Measurements from ENCODE around the gene TMEM117. TPM values are rescaled to one million over a fixed set of nuclear protein-coding genes. Genes with fewer than 3 reads are reported as not detected.

TMEM117 gene
- total and polyA plus RNA-seq, 10 of the 15 experiments (the other 5 are each of a cell fraction or from before 2014, with no cell fraction given): 3.1 to 8.2 (median 6.1) TPM

DNA sequence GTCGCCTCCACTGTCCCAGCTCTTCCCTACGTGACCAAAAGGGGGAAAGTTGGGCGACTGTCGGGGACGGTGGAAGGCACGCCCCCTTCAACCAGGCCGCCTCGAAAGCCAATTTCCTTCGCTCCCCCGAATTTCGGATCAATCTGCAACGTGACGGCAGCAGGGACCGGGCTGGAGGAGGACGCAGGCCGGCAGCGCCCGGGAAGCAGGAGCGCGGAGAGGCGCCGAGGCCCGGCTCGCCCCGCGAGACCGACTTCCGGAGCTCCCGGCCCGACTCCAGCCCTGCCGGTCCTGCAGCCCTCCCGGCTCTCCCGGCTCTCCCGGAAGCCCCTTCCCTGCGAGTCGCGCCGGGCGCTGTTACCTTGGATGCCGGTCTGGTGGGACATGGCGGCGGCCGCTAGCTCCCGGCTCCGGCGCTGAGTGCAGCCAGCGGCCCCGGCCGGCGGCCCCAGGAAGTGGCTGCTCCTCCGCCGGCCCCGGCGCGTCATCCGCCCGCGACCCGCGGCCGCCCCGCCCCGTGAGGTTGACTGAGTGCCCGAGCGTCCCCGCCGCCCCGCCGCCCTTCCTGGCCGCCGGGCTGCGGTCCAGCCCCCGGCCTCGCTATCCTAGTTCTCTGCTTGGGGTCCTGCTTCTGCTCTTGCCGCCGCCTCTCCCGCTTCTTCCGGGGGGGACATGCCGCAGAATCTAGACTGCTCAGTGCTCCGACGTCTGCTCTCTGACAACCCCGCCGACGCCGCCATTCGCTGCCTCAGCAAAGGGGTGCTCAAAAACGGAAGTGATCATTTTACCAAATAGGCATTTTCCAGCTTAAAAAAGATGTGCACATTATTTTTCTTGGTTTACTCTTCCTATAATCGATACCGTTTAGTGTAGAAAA, 29.8 kb upstream of the TMEM117 start, which contains the start of gene TWF1 (continued):
- TF ChIP-seq, protein P1, sequence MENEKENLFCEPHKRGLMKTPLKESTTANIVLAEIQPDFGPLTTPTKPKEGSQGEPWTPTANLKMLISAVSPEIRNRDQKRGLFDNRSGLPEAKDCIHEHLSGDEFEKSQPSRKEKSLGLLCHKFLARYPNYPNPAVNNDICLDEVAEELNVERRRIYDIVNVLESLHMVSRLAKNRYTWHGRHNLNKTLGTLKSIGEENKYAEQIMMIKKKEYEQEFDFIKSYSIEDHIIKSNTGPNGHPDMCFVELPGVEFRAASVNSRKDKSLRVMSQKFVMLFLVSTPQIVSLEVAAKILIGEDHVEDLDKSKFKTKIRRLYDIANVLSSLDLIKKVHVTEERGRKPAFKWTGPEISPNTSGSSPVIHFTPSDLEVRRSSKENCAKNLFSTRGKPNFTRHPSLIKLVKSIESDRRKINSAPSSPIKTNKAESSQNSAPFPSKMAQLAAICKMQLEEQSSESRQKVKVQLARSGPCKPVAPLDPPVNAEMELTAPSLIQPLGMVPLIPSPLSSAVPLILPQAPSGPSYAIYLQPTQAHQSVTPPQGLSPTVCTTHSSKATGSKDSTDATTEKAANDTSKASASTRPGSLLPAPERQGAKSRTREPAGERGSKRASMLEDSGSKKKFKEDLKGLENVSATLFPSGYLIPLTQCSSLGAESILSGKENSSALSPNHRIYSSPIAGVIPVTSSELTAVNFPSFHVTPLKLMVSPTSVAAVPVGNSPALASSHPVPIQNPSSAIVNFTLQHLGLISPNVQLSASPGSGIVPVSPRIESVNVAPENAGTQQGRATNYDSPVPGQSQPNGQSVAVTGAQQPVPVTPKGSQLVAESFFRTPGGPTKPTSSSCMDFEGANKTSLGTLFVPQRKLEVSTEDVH (IDR thresholded peaks at IDR 0.05; ENCODE audit: low read depth, partially characterized antibody): no peak
- TF ChIP-seq ZZZ3 (IDR thresholded peaks at IDR 0.05; ENCODE audit: control insufficient read depth, insufficient read length, low read depth): no peak
- TF ChIP-seq POLR2AphosphoS2 (IDR thresholded peaks at IDR 0.05; ENCODE audit: low read depth, low read length): peak; percentile 83
- TF ChIP-seq RELA (IDR thresholded peaks at IDR 0.05; ENCODE audit: borderline replicate concordance, partially characterized antibody): peak; percentile 63
- no peak for TF ChIP-seq NRF1 (conservative IDR thresholded peaks at IDR 0.05; ENCODE audit: low read depth, low read length)
- TF ChIP-seq, protein P2, sequence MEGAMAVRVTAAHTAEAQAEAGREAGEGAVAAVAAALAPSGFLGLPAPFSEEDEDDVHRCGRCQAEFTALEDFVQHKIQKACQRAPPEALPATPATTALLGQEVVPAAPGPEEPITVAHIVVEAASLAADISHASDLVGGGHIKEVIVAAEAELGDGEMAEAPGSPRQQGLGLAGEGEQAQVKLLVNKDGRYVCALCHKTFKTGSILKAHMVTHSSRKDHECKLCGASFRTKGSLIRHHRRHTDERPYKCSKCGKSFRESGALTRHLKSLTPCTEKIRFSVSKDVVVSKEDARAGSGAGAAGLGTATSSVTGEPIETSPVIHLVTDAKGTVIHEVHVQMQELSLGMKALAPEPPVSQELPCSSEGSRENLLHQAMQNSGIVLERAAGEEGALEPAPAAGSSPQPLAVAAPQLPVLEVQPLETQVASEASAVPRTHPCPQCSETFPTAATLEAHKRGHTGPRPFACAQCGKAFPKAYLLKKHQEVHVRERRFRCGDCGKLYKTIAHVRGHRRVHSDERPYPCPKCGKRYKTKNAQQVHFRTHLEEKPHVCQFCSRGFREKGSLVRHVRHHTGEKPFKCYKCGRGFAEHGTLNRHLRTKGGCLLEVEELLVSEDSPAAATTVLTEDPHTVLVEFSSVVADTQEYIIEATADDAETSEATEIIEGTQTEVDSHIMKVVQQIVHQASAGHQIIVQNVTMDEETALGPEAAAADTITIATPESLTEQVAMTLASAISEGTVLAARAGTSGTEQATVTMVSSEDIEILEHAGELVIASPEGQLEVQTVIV (IDR thresholded peaks at IDR 0.05; ENCODE audit: borderline replicate concordance, partially characterized antibody): no peak
- TF ChIP-seq HDAC6 (IDR thresholded peaks at IDR 0.05; ENCODE audit: unreplicated experiment): no peak
- TF ChIP-seq RAD21 (IDR thresholded peaks at IDR 0.05; ENCODE audit: insufficient read depth, low read depth, low read length): no peak
- no peak for TF ChIP-seq ZNF274 (IDR thresholded peaks at IDR 0.05; ENCODE audit: insufficient read depth, insufficient read length)
- TF ChIP-seq SREBF1 (IDR thresholded peaks at IDR 0.05; ENCODE audit: low read length): no peak
- TF ChIP-seq, protein P3, sequence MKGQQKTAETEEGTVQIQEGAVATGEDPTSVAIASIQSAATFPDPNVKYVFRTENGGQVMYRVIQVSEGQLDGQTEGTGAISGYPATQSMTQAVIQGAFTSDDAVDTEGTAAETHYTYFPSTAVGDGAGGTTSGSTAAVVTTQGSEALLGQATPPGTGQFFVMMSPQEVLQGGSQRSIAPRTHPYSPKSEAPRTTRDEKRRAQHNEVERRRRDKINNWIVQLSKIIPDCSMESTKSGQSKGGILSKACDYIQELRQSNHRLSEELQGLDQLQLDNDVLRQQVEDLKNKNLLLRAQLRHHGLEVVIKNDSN (IDR thresholded peaks at IDR 0.05; ENCODE audit: borderline replicate concordance, extremely low read length, insufficient read depth, low read depth, low read length): no peak
- TF ChIP-seq, protein P4, sequence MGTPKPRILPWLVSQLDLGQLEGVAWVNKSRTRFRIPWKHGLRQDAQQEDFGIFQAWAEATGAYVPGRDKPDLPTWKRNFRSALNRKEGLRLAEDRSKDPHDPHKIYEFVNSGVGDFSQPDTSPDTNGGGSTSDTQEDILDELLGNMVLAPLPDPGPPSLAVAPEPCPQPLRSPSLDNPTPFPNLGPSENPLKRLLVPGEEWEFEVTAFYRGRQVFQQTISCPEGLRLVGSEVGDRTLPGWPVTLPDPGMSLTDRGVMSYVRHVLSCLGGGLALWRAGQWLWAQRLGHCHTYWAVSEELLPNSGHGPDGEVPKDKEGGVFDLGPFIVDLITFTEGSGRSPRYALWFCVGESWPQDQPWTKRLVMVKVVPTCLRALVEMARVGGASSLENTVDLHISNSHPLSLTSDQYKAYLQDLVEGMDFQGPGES (IDR thresholded peaks at IDR 0.05): no peak
- TF ChIP-seq SIN3A (IDR thresholded peaks at IDR 0.05; ENCODE audit: low read depth, low read length): 0 out of 2 replicates have a peak, but pooled peaks have one; percentile 39
- peak; percentile 95 for TF ChIP-seq CREB1 (IDR thresholded peaks at IDR 0.05; ENCODE audit: low read depth)
- TF ChIP-seq MTA3 (IDR thresholded peaks at IDR 0.05; ENCODE audit: borderline replicate concordance, low read length): no peak
- TF ChIP-seq, protein P5, sequence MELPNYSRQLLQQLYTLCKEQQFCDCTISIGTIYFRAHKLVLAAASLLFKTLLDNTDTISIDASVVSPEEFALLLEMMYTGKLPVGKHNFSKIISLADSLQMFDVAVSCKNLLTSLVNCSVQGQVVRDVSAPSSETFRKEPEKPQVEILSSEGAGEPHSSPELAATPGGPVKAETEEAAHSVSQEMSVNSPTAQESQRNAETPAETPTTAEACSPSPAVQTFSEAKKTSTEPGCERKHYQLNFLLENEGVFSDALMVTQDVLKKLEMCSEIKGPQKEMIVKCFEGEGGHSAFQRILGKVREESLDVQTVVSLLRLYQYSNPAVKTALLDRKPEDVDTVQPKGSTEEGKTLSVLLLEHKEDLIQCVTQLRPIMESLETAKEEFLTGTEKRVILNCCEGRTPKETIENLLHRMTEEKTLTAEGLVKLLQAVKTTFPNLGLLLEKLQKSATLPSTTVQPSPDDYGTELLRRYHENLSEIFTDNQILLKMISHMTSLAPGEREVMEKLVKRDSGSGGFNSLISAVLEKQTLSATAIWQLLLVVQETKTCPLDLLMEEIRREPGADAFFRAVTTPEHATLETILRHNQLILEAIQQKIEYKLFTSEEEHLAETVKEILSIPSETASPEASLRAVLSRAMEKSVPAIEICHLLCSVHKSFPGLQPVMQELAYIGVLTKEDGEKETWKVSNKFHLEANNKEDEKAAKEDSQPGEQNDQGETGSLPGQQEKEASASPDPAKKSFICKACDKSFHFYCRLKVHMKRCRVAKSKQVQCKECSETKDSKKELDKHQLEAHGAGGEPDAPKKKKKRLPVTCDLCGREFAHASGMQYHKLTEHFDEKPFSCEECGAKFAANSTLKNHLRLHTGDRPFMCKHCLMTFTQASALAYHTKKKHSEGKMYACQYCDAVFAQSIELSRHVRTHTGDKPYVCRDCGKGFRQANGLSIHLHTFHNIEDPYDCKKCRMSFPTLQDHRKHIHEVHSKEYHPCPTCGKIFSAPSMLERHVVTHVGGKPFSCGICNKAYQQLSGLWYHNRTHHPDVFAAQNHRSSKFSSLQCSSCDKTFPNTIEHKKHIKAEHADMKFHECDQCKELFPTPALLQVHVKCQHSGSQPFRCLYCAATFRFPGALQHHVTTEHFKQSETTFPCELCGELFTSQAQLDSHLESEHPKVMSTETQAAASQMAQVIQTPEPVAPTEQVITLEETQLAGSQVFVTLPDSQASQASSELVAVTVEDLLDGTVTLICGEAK (IDR thresholded peaks at IDR 0.05; ENCODE audit: borderline replicate concordance): peak; percentile 54; the same call in 1 of the 2 replicates
